HEK293 (cell line): Measurements from ENCODE around the gene SLC4A1.

Experiments
- CTCF ChIA-PET: fragments of 350-600 bp; formaldehyde crosslinking; extraction: SDS; loops from one replicate; lab custom pipeline; 2021; ENCODE audit warnings: antibody characterized with exemption; lab: Yijun Ruan, JAX
- POLR2A ChIA-PET: fragments of 300-600 bp; formaldehyde crosslinking; extraction: SDS; loops from one replicate; lab custom pipeline; 2020; ENCODE audit warnings: antibody characterized with exemption, inconsistent platforms; lab: Yijun Ruan, JAX
- H3K27ac ChIP-seq: fragments of 200-500 bp; sonication (Bioruptor generic); 2 replicates; pipeline ENCODE4 v1.5.1; 2014; ENCODE audit warnings: low read depth, low read length, control low read depth, inconsistent platforms; ENCODE audit errors: extremely low read depth
- H3K36me3 ChIP-seq, 2 experiments: fragments of 200-500 bp in 1 of 2; sonication (Bioruptor generic) in 1 of 2; 1 replicate in 1 of 2; 2 replicates in 1 of 2; pipeline ENCODE4 v1.5.1; 2014 to 2017; ENCODE audit warnings: inconsistent platforms in 2 of 2, low read length in 2 of 2; ENCODE audit not compliant: control insufficient read depth in 2 of 2, insufficient read depth in 1 of 2
- H3K4me1 ChIP-seq: fragments of 200-500 bp; sonication (Bioruptor generic); 2 replicates; pipeline ENCODE4 v1.5.1; 2014; ENCODE audit warnings: mild to moderate bottlenecking, low read length, inconsistent platforms; ENCODE audit not compliant: control insufficient read depth, insufficient read depth
- H3K4me3 ChIP-seq: 2 replicates; pipeline ENCODE4 v1.5.1; 2011; ENCODE audit warnings: low read depth, mild to moderate bottlenecking, control low read depth, low read length, moderate library complexity
- H3K9me3 ChIP-seq: fragments of 200-500 bp; sonication (Bioruptor generic); 2 replicates; pipeline ENCODE4 v1.5.1; 2014; ENCODE audit warnings: low read depth, low read length, inconsistent platforms; ENCODE audit not compliant: control insufficient read depth, insufficient read depth
- MZF1 ChIP-seq: fragments of 450-650 bp; formaldehyde crosslinking; IDR thresholded peaks from 2 replicates; pipeline ENCODE4 v1.5.1; 2017; ENCODE audit warnings: missing biosample characterization, missing genetic modification characterization, borderline replicate concordance
- YY1 ChIP-seq: fragments of 450-650 bp; formaldehyde crosslinking; IDR thresholded peaks from 2 replicates; pipeline ENCODE4 v1.5.1; 2018; ENCODE audit warnings: missing biosample characterization, missing genetic modification characterization
- ZFP3 ChIP-seq: fragments of 450-650 bp; formaldehyde crosslinking; IDR thresholded peaks from 2 replicates; pipeline ENCODE4 v1.5.1; 2016; ENCODE audit warnings: low read depth, missing biosample characterization, missing genetic modification characterization
- ZNF146 ChIP-seq: fragments of 450-650 bp; formaldehyde crosslinking; IDR thresholded peaks from 2 replicates; pipeline ENCODE4 v1.5.1; 2016; ENCODE audit warnings: missing biosample characterization, missing genetic modification characterization
- ZNF214 ChIP-seq: fragments of 450-650 bp; formaldehyde crosslinking; IDR thresholded peaks from 2 replicates; pipeline ENCODE4 v1.5.1; 2017; ENCODE audit warnings: missing biosample characterization, mild to moderate bottlenecking, missing genetic modification characterization, borderline replicate concordance
- ZNF221 ChIP-seq: fragments of 450-650 bp; formaldehyde crosslinking; IDR thresholded peaks from 2 replicates; pipeline ENCODE4 v1.5.1; 2017; ENCODE audit warnings: missing biosample characterization, missing genetic modification characterization, borderline replicate concordance
- ZNF239 ChIP-seq: fragments of 450-650 bp; formaldehyde crosslinking; IDR thresholded peaks from 2 replicates; pipeline ENCODE4 v1.5.1; 2016; ENCODE audit warnings: missing biosample characterization, missing genetic modification characterization
- ZNF248 ChIP-seq: fragments of 450-650 bp; formaldehyde crosslinking; IDR thresholded peaks from 2 replicates; pipeline ENCODE4 v1.5.1; 2017; ENCODE audit warnings: missing biosample characterization, missing genetic modification characterization
- ZNF274 ChIP-seq, 2 experiments: fragments of 200-500 bp in 1 of 2; fragments of 450-650 bp in 1 of 2; sonication (Bioruptor generic) in 1 of 2; formaldehyde crosslinking in 1 of 2; IDR thresholded peaks; 2 replicates each; pipeline versions ENCODE4 v1.5.1 to v1.6.1; 2014 to 2016; ENCODE audit warnings: borderline replicate concordance in 1 of 2, inconsistent platforms in 1 of 2, low read length in 1 of 2, missing biosample characterization in 1 of 2, missing genetic modification characterization in 1 of 2
- ZNF302 ChIP-seq: fragments of 450-650 bp; formaldehyde crosslinking; IDR thresholded peaks from 2 replicates; pipeline ENCODE4 v1.5.1; 2016; ENCODE audit warnings: missing biosample characterization, missing genetic modification characterization, low read depth
- ZNF391 ChIP-seq: fragments of 450-650 bp; formaldehyde crosslinking; IDR thresholded peaks from 2 replicates; pipeline ENCODE4 v1.5.1; 2016; ENCODE audit warnings: low read depth, missing biosample characterization, missing genetic modification characterization, borderline replicate concordance
- ZNF48 ChIP-seq: fragments of 450-650 bp; formaldehyde crosslinking; IDR thresholded peaks from 2 replicates; pipeline ENCODE4 v1.5.1; 2016; ENCODE audit warnings: missing biosample characterization, missing genetic modification characterization
- ZNF510 ChIP-seq: fragments of 450-650 bp; formaldehyde crosslinking; IDR thresholded peaks from 2 replicates; pipeline ENCODE4 v1.5.1; 2018; ENCODE audit warnings: mild to moderate bottlenecking, missing genetic modification characterization, missing biosample characterization; ENCODE audit not compliant: insufficient replicate concordance
- ZNF544 ChIP-seq: fragments of 450-650 bp; formaldehyde crosslinking; IDR thresholded peaks from 2 replicates; pipeline ENCODE4 v1.5.0; 2017; ENCODE audit warnings: missing biosample characterization, missing genetic modification characterization
- ZNF660 ChIP-seq: fragments of 450-650 bp; IDR thresholded peaks from 2 replicates; pipeline ENCODE4 v1.5.1; 2018; ENCODE audit warnings: missing biosample characterization, mild to moderate bottlenecking, missing genetic modification characterization
- ZNF664 ChIP-seq: fragments of 450-650 bp; formaldehyde crosslinking; IDR thresholded peaks from 2 replicates; pipeline ENCODE4 v1.5.1; 2016; ENCODE audit warnings: missing biosample characterization, missing genetic modification characterization
- ZNF776 ChIP-seq: fragments of 450-650 bp; formaldehyde crosslinking; IDR thresholded peaks from 2 replicates; pipeline ENCODE4 v1.5.0; 2017; ENCODE audit warnings: missing biosample characterization, missing genetic modification characterization, borderline replicate concordance
- ZNF791 ChIP-seq: fragments of 450-650 bp; formaldehyde crosslinking; IDR thresholded peaks from 2 replicates; pipeline ENCODE4 v1.5.1; 2016; ENCODE audit warnings: missing biosample characterization, missing genetic modification characterization
- TF ChIP-seq, protein P1 (sequence below): fragments of 450-650 bp; formaldehyde crosslinking; IDR thresholded peaks from 2 replicates; pipeline ENCODE4 v1.5.1; 2016; ENCODE audit warnings: missing biosample characterization, missing genetic modification characterization
- TF ChIP-seq, protein P2 (sequence below): fragments of 450-650 bp; formaldehyde crosslinking; IDR thresholded peaks from 2 replicates; pipeline ENCODE4 v1.5.1; 2016; ENCODE audit warnings: missing biosample characterization, missing genetic modification characterization
- TF ChIP-seq, protein P3 (sequence below): fragments of 450-650 bp; formaldehyde crosslinking; IDR thresholded peaks from 2 replicates; pipeline ENCODE4 v1.5.1; 2017; ENCODE audit warnings: missing biosample characterization, mild to moderate bottlenecking, missing genetic modification characterization, moderate library complexity
- TF ChIP-seq, protein P4 (sequence below): fragments of 450-650 bp; formaldehyde crosslinking; IDR thresholded peaks from 2 replicates; pipeline ENCODE4 v1.5.1; 2016; ENCODE audit warnings: missing biosample characterization, missing genetic modification characterization
- TF ChIP-seq, protein P5 (sequence below): fragments of 450-650 bp; formaldehyde crosslinking; IDR thresholded peaks from 2 replicates; pipeline ENCODE4 v1.5.1; 2016; ENCODE audit warnings: missing biosample characterization, missing genetic modification characterization
- TF ChIP-seq, protein P6 (sequence below): fragments of 450-650 bp; formaldehyde crosslinking; IDR thresholded peaks from 2 replicates; pipeline ENCODE4 v1.5.1; 2016; ENCODE audit warnings: missing biosample characterization, missing genetic modification characterization

Gene SLC4A1

DNA sequence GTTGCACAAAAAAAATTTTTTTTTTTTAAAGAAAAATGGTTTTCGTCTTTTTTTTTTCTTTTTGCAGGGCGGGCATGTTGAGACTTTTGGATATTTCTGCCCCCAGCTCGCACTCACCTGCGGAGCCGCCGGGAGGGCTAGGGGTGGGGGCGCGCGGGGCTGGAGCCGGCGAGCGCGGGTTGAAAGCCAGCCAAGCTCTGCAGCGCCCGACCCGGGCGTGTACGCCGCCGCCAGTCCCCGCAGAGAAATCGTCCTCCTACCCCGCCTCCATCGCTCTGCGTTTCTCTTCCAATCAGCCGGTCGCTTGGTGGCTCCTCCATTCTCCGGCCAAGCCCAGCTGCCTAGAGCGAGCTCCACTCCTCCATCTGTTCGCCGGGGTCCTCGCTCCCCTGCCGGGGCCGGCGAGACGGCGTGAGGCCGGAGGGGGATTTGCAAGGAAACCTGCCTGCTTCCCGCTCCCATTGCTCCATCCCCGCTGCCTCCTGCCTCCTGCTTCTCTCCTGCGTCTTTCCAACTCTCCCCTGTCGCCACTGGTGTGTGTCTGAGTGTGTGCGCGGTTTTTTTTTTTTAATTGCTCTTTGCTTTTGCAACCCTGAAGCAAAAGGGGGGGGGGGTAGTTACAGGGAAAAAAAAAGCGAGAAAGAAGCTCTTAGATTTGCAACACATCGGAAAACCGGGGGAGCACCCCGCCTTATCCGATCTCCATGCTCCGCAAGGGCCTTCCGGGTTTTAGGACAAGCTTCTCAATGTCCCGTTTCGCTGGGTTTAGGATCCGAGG lies 46.7 kb downstream of the SLC4A1 start:
- Histone ChIP-seq H3K27ac (peak overlapping the region; percentile 100; the same call in 1 of the 2 replicates), H3K36me3 (peaks cover 0 to 12% of the 10 kb centered on the region in 2 experiments; a peak in 2 of 3 replicates), H3K9me3 (no peaks in the 10 kb centered on the region), H3K4me3 (peak overlapping the region; percentile 79), H3K4me1 (peaks cover 11% of the 10 kb centered on the region)
- CTCF ChIA-PET: interaction anchor here (0.9 to 2.1 kb wide), 13 partner anchors 10 to 238 kb away, joined by 3 to 11 read pairs (median 4); partner anchors contain the start of gene TMUB2
- POLR2A ChIA-PET: interaction anchor here (0.6 to 3.4 kb wide), 32 partner anchors 9 to 487 kb away, joined by 3 to 38 read pairs (median 5); partner anchors contain the start of genes ATXN7L3, FAM171A2, FZD2 and RUNDC3A
- TF ChIP-seq, protein P1, sequence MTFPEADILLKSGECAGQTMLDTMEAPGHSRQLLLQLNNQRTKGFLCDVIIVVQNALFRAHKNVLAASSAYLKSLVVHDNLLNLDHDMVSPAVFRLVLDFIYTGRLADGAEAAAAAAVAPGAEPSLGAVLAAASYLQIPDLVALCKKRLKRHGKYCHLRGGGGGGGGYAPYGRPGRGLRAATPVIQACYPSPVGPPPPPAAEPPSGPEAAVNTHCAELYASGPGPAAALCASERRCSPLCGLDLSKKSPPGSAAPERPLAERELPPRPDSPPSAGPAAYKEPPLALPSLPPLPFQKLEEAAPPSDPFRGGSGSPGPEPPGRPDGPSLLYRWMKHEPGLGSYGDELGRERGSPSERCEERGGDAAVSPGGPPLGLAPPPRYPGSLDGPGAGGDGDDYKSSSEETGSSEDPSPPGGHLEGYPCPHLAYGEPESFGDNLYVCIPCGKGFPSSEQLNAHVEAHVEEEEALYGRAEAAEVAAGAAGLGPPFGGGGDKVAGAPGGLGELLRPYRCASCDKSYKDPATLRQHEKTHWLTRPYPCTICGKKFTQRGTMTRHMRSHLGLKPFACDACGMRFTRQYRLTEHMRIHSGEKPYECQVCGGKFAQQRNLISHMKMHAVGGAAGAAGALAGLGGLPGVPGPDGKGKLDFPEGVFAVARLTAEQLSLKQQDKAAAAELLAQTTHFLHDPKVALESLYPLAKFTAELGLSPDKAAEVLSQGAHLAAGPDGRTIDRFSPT (tag by site-specific recombination): 0 out of 2 replicates have a peak, but pooled peaks have one; percentile 30
- no peak for TF ChIP-seq ZNF791 (tag by site-specific recombination)
- TF ChIP-seq ZNF239 (tag by site-specific recombination): no peak
- no peak for TF ChIP-seq ZNF48 (tag by site-specific recombination)
- no peak for TF ChIP-seq ZNF510 (tag by site-specific recombination)
- no peak; the same call in none of the 2 replicates for TF ChIP-seq ZNF660 (tag by site-specific recombination)
- TF ChIP-seq ZNF664 (tag by site-specific recombination): no peak
- TF ChIP-seq, protein P2, sequence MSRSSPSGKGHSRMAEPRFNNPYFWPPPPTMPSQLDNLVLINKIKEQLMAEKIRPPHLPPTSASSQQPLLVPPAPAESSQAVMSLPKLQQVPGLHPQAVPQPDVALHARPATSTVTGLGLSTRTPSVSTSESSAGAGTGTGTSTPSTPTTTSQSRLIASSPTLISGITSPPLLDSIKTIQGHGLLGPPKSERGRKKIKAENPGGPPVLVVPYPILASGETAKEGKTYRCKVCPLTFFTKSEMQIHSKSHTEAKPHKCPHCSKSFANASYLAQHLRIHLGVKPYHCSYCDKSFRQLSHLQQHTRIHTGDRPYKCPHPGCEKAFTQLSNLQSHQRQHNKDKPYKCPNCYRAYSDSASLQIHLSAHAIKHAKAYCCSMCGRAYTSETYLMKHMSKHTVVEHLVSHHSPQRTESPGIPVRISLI: peak; percentile 35; the same call in 1 of the 2 replicates
- TF ChIP-seq ZNF302: no peak
- TF ChIP-seq ZFP3 (tag by site-specific recombination): no peak
- TF ChIP-seq ZNF248 (tag by site-specific recombination): no peak
- TF ChIP-seq, protein P3, sequence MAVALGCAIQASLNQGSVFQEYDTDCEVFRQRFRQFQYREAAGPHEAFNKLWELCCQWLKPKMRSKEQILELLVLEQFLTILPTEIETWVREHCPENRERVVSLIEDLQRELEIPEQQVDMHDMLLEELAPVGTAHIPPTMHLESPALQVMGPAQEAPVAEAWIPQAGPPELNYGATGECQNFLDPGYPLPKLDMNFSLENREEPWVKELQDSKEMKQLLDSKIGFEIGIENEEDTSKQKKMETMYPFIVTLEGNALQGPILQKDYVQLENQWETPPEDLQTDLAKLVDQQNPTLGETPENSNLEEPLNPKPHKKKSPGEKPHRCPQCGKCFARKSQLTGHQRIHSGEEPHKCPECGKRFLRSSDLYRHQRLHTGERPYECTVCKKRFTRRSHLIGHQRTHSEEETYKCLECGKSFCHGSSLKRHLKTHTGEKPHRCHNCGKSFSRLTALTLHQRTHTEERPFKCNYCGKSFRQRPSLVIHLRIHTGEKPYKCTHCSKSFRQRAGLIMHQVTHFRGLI (tag by site-specific recombination): peak; percentile 93
- no peak for TF ChIP-seq ZNF214 (tag by site-specific recombination)
- TF ChIP-seq, protein P4, sequence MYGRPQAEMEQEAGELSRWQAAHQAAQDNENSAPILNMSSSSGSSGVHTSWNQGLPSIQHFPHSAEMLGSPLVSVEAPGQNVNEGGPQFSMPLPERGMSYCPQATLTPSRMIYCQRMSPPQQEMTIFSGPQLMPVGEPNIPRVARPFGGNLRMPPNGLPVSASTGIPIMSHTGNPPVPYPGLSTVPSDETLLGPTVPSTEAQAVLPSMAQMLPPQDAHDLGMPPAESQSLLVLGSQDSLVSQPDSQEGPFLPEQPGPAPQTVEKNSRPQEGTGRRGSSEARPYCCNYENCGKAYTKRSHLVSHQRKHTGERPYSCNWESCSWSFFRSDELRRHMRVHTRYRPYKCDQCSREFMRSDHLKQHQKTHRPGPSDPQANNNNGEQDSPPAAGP (tag by site-specific recombination): peak; percentile 36; the same call in 1 of the 2 replicates
- peak; percentile 33; the same call in 1 of the 2 replicates for TF ChIP-seq YY1 (tag by site-specific recombination)
- TF ChIP-seq ZNF274 (IDR thresholded peaks at IDR 0.05; ENCODE audit: low read length): no peak
- TF ChIP-seq ZNF274 (tag by site-specific recombination; IDR thresholded peaks at IDR 0.05; ENCODE audit: borderline replicate concordance): no peak
- TF ChIP-seq MZF1 (tag by site-specific recombination): peak; percentile 74; the same call in 1 of the 2 replicates
- TF ChIP-seq ZNF391 (tag by site-specific recombination): no peak; the same call in none of the 2 replicates
- no peak for TF ChIP-seq ZNF544 (tag by site-specific recombination)
- TF ChIP-seq ZNF776 (tag by site-specific recombination): no peak
- TF ChIP-seq, protein P5, sequence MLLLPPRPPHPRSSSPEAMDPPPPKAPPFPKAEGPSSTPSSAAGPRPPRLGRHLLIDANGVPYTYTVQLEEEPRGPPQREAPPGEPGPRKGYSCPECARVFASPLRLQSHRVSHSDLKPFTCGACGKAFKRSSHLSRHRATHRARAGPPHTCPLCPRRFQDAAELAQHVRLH (tag by site-specific recombination): no peak
- TF ChIP-seq ZNF221: no peak
- TF ChIP-seq, protein P6, sequence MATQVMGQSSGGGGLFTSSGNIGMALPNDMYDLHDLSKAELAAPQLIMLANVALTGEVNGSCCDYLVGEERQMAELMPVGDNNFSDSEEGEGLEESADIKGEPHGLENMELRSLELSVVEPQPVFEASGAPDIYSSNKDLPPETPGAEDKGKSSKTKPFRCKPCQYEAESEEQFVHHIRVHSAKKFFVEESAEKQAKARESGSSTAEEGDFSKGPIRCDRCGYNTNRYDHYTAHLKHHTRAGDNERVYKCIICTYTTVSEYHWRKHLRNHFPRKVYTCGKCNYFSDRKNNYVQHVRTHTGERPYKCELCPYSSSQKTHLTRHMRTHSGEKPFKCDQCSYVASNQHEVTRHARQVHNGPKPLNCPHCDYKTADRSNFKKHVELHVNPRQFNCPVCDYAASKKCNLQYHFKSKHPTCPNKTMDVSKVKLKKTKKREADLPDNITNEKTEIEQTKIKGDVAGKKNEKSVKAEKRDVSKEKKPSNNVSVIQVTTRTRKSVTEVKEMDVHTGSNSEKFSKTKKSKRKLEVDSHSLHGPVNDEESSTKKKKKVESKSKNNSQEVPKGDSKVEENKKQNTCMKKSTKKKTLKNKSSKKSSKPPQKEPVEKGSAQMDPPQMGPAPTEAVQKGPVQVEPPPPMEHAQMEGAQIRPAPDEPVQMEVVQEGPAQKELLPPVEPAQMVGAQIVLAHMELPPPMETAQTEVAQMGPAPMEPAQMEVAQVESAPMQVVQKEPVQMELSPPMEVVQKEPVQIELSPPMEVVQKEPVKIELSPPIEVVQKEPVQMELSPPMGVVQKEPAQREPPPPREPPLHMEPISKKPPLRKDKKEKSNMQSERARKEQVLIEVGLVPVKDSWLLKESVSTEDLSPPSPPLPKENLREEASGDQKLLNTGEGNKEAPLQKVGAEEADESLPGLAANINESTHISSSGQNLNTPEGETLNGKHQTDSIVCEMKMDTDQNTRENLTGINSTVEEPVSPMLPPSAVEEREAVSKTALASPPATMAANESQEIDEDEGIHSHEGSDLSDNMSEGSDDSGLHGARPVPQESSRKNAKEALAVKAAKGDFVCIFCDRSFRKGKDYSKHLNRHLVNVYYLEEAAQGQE: no peak
- no peak for TF ChIP-seq ZNF146 (tag by site-specific recombination)
